Liver (tissue), 9 donors: ENCODE measurements around the gene MICALL1. TPM values are rescaled to one million over a fixed set of nuclear protein-coding genes. Genes with fewer than 3 reads are reported as not detected.

Source experiments
- DNase-seq: peaks from one replicate; pipeline ENCODE4 v3.0.0-alpha.2; 2017; ENCODE audit warnings: low spot score
- H3K27ac ChIP-seq, 2 donors: one replicate each; pipeline ENCODE4 v1.7.0; 2013; ENCODE audit warnings: inconsistent platforms in 2 of 2, low read length in 2 of 2, control low read depth in 1 of 2, low read depth in 1 of 2, mild to moderate bottlenecking in 1 of 2
- H3K27me3 ChIP-seq, 4 donors: one replicate each; pipeline versions ENCODE4 v1.6.1 to v1.7.0; 2013; ENCODE audit warnings: low read length in 3 of 4, inconsistent platforms in 1 of 4, mild to moderate bottlenecking in 1 of 4, moderate library complexity in 1 of 4; ENCODE audit not compliant: control insufficient read depth in 4 of 4, insufficient read depth in 4 of 4
- H3K36me3 ChIP-seq, 4 donors: one replicate each; pipeline versions ENCODE4 v1.6.1 to v1.7.0; 2013; ENCODE audit warnings: low read length in 3 of 4, mild to moderate bottlenecking in 3 of 4, low read depth in 1 of 4, moderate library complexity in 1 of 4; ENCODE audit not compliant: control insufficient read depth in 4 of 4, insufficient read depth in 3 of 4
- H3K4me1 ChIP-seq, 4 donors: one replicate each; pipeline versions ENCODE4 v1.6.1 to v1.7.0; 2013; ENCODE audit warnings: low read length in 3 of 4, mild to moderate bottlenecking in 3 of 4, moderate library complexity in 1 of 4; ENCODE audit not compliant: control insufficient read depth in 4 of 4, insufficient read depth in 4 of 4
- H3K4me3 ChIP-seq, 3 donors: one replicate each; pipeline versions ENCODE4 v1.6.1 to v1.7.0; 2013; ENCODE audit warnings: low read length in 3 of 3, control low read depth in 1 of 3, low read depth in 1 of 3, mild to moderate bottlenecking in 1 of 3
- H3K9ac ChIP-seq, 2 donors: one replicate each; pipeline ENCODE4 v1.7.0; 2013; ENCODE audit warnings: low read length in 2 of 2, mild to moderate bottlenecking in 2 of 2, moderate library complexity in 2 of 2, control low read depth in 1 of 2, low read depth in 1 of 2
- H3K9me3 ChIP-seq, 4 donors: one replicate each; pipeline versions ENCODE4 v1.6.1 to v1.7.0; 2013; ENCODE audit warnings: low read length in 3 of 4; ENCODE audit not compliant: control insufficient read depth in 4 of 4
- ATF3 ChIP-seq: IDR thresholded peaks from 2 replicates; pipeline ENCODE4 v1.6.1; 2016; ENCODE audit warnings: antibody characterized with exemption
- CTCF ChIP-seq: fragments of 150-350 bp; IDR thresholded peaks from 2 replicates; pipeline ENCODE4 v1.5.1; 2017; ENCODE audit warnings: improper control_type of control experiment, low read depth, low read length; ENCODE audit not compliant: missing input control
- EGR1 ChIP-seq, 2 donors: IDR thresholded peaks; 2 replicates each; pipeline ENCODE4 v1.6.1; 2016 to 2018; ENCODE audit warnings: antibody characterized with exemption in 2 of 2, low read depth in 2 of 2
- FOXA1 ChIP-seq: IDR thresholded peaks from 2 replicates; pipeline ENCODE4 v1.6.1; 2016; ENCODE audit warnings: antibody characterized with exemption
- FOXA2 ChIP-seq: IDR thresholded peaks from 2 replicates; pipeline ENCODE4 v1.6.1; 2016; ENCODE audit warnings: antibody characterized with exemption
- GABPA ChIP-seq, 2 donors: IDR thresholded peaks in 1 of 2; conservative IDR thresholded peaks in 1 of 2; 2 replicates each; pipeline ENCODE4 v1.6.1; 2016; ENCODE audit warnings: antibody characterized with exemption in 2 of 2, mild to moderate bottlenecking in 1 of 2, moderate library complexity in 1 of 2
- HNF4A ChIP-seq, 2 donors: conservative IDR thresholded peaks; 2 replicates each; pipeline ENCODE4 v1.6.1; 2016; ENCODE audit warnings: antibody characterized with exemption in 2 of 2, mild to moderate bottlenecking in 2 of 2
- HNF4G ChIP-seq: IDR thresholded peaks from 2 replicates; pipeline ENCODE4 v1.6.1; 2016; ENCODE audit warnings: antibody characterized with exemption
- JUND ChIP-seq, 2 donors: IDR thresholded peaks; 2 replicates each; pipeline ENCODE4 v1.6.1; 2016; ENCODE audit warnings: antibody characterized with exemption in 2 of 2
- NR2F2 ChIP-seq: IDR thresholded peaks from 2 replicates; pipeline ENCODE4 v1.6.1; 2016; ENCODE audit warnings: antibody characterized with exemption
- RAD21 ChIP-seq, 2 donors: IDR thresholded peaks; 2 replicates each; pipeline ENCODE4 v1.6.1; 2016; ENCODE audit warnings: antibody characterized with exemption in 2 of 2, mild to moderate bottlenecking in 2 of 2
- RXRA ChIP-seq, 2 donors: IDR thresholded peaks; 2 replicates each; pipeline ENCODE4 v1.6.1; 2017 to 2018; ENCODE audit warnings: antibody characterized with exemption in 2 of 2, mild to moderate bottlenecking in 1 of 2
- SP1 ChIP-seq: IDR thresholded peaks from 2 replicates; pipeline ENCODE4 v1.6.1; 2018; ENCODE audit warnings: antibody characterized with exemption, mild to moderate bottlenecking
- TAF1 ChIP-seq: conservative IDR thresholded peaks from 2 replicates; pipeline ENCODE4 v1.6.1; 2016; ENCODE audit warnings: antibody characterized with exemption, mild to moderate bottlenecking
- YY1 ChIP-seq: IDR thresholded peaks from 2 replicates; pipeline ENCODE4 v1.6.1; 2016; ENCODE audit warnings: antibody characterized with exemption, mild to moderate bottlenecking
- ZBTB33 ChIP-seq: IDR thresholded peaks from 2 replicates; pipeline ENCODE4 v1.6.1; 2016; ENCODE audit warnings: antibody characterized with exemption
- WGBS: extraction: QIAGEN DNeasy Blood & Tissue Kit; methylation state at CpG from one replicate; pipeline ENCODE4 v1.1.7; 2013; 5-methylcytosine and 5-hydroxymethylcytosine counted together
- polyA plus RNA-seq, 2 donors: library from polyadenylated mRNA; stranded (reverse) in 1 of 2; unstranded in 1 of 2; fragments of 200-250 nt in 1 of 2; fragments of >200 nt in 1 of 2; fragmentation: Nextera tagmentation in 1 of 2; extraction: Ambion mirVana in 1 of 2; gene quantifications; one replicate each; pipeline versions ENCODE4 v1.2.1 to v1.2.3, GENCODE V29; 2013 to 2015
- total RNA-seq, 2 donors: library from RNA; depleted of rRNA; stranded (reverse); fragments of >200 nt; gene quantifications; one replicate each; pipeline ENCODE4 v1.2.3, GENCODE V29; 2014
- TF ChIP-seq, protein P1 (sequence below): IDR thresholded peaks from 2 replicates; pipeline ENCODE4 v1.6.1; 2016; ENCODE audit warnings: antibody characterized with exemption
- TF ChIP-seq, protein P2 (sequence below): IDR thresholded peaks from 2 replicates; pipeline ENCODE4 v1.6.1; 2016; ENCODE audit warnings: antibody characterized with exemption, mild to moderate bottlenecking
- donor health status: healthy.
- donor health status: healthy.
- donor health status: healthy.
- donor health status: healthy.
- donor health status: healthy.

The MICALL1 gene
- total and polyA plus RNA-seq, 4 donors = 2.0 to 9.3 (median 4.1) TPM

DNA sequence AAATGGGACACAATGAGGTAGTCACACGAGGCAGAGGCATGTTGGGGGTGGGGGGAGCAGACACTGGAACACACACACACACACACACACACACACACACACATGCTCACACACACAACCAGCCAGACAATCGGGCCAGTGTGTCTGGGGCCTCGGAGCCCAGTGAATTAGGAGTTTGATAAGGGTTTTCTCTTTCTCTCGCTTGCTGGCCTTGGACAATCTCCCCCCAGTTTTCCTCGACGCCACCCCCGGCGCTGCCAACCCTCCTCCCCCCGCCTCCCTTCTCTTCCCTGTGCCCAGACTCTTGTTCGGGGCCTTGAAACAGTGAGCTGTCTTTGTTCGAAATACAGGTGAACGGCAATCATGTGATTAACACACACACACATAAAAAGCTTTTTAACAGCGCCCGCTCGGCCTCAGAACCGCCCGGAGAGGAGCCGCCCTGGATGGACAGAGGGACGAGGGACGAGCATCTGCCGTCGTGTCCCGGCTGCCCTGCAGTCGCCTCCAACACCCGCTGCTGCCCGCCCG, 79.7 kb downstream of the MICALL1 start (continued):
- TF ChIP-seq HNF4A (conservative IDR thresholded peaks at IDR 0.05) (no peak), TAF1 (no peak), JUND (IDR thresholded peaks at IDR 0.05) (no peak), FOXA1 (no peak), NR2F2 (no peak), YY1 (no peak), RAD21 (IDR thresholded peaks at IDR 0.05) (no peak), HNF4G (no peak), GABPA (IDR thresholded peaks at IDR 0.05 in 1 of 2, conservative IDR thresholded peaks at IDR 0.05 in 1 of 2) (no peak)
- TF ChIP-seq, protein P1, sequence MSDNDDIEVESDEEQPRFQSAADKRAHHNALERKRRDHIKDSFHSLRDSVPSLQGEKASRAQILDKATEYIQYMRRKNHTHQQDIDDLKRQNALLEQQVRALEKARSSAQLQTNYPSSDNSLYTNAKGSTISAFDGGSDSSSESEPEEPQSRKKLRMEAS = no peak

GRCh38 chr22:37986371-37986770, 80.3 kb downstream of the MICALL1 start:
- TF ChIP-seq TAF1 = no peak
- WGBS = 92% methylated on average over 7 of the region's 7 CpGs
- Histone ChIP-seq H3K9ac (no peak overlapping the region), H3K36me3 (no peaks in the 10 kb centered on the region), H3K4me1 (peaks cover 3 to 16% (median 12%) of the 10 kb centered on the region in 4 donors), H3K27ac (no peak overlapping the region), H3K9me3 (no peaks in the 10 kb centered on the region), H3K27me3 (no peaks in the 10 kb centered on the region), H3K4me3 (no peak overlapping the region)
- no peak for DNase-seq

DNA sequence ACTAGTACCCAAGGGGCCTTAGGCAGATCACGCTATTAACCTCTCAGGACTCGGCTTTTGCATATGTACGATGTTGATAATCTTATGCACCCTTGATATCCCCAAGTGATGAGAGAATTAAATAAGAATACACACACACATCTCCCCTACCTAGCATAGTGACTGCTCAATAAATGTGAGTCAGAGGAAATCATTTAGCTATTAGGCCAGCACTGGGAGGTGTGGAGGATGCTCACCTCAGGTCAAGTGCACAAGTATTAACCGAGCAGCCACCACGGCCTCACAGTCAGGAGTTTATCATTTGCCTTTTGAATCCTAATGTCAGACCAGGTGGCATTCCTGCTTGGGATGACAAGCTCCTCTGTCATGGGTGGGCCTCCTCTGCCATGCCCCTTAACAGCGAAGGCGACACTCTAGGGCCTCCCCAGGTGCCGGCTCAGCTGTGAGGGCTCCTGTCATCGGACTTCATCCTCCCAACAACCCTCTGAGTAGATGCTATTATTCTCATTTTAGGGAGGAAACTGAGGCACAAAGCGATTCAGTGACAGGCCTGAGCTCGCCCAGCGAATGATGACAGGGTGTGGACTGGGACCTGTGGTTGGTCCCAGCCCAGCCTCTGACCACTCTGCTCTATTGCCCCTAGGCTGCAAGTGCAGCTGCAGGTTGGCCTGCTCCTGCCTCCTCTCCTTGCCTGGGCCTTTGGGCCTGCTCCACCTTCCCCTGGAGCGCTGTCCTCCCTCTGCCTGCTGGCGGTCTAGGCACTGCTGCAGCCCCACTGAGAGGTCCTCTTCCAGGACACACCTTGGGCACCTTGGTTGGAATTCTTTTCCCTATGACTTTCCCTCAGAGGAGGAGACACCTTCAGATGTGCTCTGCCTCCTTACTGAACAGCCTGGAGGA, 83.3 kb downstream of the MICALL1 start:
- Histone ChIP-seq H3K27me3 (no peaks in the 10 kb centered on the region), H3K27ac (no peak overlapping the region), H3K9ac (no peak overlapping the region)

More for the DNA sequence above, 83.3 kb downstream of the MICALL1 start:
- Histone ChIP-seq H3K4me3 (no peak overlapping the region), H3K36me3 (no peaks in the 10 kb centered on the region), H3K9me3 (no peaks in the 10 kb centered on the region), H3K4me1 (no peaks in the 10 kb centered on the region)
- TF ChIP-seq NR2F2 = no peak
- no peak for TF ChIP-seq YY1
- no peak for TF ChIP-seq FOXA2
- TF ChIP-seq TAF1 = no peak
- TF ChIP-seq RXRA (IDR thresholded peaks at IDR 0.05) = no peak
- TF ChIP-seq, protein P1 = no peak
- no peak for TF ChIP-seq GABPA (IDR thresholded peaks at IDR 0.05 in 1 of 2, conservative IDR thresholded peaks at IDR 0.05 in 1 of 2)
- no peak for TF ChIP-seq EGR1 (IDR thresholded peaks at IDR 0.05; ENCODE audit: low read depth in 2 of 2)
- no peak for TF ChIP-seq FOXA1
- TF ChIP-seq JUND (IDR thresholded peaks at IDR 0.05) = no peak
- TF ChIP-seq RAD21 (IDR thresholded peaks at IDR 0.05) = no peak
- TF ChIP-seq HNF4A (conservative IDR thresholded peaks at IDR 0.05) = no peak
- no peak for TF ChIP-seq CTCF
- TF ChIP-seq ATF3 = no peak
- no peak for TF ChIP-seq SP1
- TF ChIP-seq ZBTB33 = no peak
- TF ChIP-seq HNF4G = no peak
- TF ChIP-seq, protein P2, sequence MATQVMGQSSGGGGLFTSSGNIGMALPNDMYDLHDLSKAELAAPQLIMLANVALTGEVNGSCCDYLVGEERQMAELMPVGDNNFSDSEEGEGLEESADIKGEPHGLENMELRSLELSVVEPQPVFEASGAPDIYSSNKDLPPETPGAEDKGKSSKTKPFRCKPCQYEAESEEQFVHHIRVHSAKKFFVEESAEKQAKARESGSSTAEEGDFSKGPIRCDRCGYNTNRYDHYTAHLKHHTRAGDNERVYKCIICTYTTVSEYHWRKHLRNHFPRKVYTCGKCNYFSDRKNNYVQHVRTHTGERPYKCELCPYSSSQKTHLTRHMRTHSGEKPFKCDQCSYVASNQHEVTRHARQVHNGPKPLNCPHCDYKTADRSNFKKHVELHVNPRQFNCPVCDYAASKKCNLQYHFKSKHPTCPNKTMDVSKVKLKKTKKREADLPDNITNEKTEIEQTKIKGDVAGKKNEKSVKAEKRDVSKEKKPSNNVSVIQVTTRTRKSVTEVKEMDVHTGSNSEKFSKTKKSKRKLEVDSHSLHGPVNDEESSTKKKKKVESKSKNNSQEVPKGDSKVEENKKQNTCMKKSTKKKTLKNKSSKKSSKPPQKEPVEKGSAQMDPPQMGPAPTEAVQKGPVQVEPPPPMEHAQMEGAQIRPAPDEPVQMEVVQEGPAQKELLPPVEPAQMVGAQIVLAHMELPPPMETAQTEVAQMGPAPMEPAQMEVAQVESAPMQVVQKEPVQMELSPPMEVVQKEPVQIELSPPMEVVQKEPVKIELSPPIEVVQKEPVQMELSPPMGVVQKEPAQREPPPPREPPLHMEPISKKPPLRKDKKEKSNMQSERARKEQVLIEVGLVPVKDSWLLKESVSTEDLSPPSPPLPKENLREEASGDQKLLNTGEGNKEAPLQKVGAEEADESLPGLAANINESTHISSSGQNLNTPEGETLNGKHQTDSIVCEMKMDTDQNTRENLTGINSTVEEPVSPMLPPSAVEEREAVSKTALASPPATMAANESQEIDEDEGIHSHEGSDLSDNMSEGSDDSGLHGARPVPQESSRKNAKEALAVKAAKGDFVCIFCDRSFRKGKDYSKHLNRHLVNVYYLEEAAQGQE = no peak
- no peak for DNase-seq
- WGBS = 95% methylated on average over 14 of the region's 14 CpGs
